C1 segment of cervical spinal cord (tissue), 14 donors: Measurements from ENCODE around the gene SETMAR.
A peak's percentile ranks its signal among the peaks of the same experiment; 100 is the strongest.
"Not testable (repeated sequence)": the region's sequence is repeated elsewhere in the genome, so short reads cannot be mapped to it uniquely, and the experiment has no call there.

ENCODE experiments used
- DNase-seq, 14 donors: peaks; one replicate each; lab custom pipeline; 2025; lab: John Stamatoyannopoulos, UW

The SETMAR gene

DNA sequence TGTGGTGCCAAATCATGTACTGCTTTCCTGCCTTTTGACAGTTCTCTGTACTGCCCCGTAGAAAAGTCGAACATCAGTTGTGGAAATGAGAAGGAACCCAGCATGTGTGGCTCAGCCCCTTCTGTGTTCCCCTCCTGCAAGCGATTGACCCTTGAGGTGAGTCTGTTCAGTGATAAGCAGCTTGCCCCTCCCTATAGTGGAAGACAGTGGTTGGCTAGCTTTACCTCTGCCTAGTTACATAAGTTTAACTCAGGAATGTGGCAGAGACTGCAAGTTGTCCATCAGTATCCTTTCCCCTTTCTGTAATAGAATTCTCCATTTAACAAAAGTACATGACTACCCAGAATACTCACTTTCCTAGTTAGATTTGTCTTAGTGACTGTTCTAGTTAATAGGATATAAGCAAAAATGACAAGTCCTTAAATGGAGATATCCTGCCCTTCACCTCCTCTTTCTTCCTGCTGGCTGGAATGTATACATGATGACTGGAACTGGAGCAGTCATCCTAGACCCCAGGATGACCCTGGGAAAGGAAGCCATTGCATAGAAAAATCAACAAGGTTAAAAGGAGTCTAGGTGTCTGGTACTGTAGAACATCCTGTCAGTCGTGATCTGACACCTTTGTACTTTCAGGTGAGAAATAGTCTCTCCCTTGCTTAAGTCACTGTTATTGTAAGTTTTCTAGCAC lies 10.6 kb downstream of the SETMAR start:
- DNase-seq, result no peak

DNA sequence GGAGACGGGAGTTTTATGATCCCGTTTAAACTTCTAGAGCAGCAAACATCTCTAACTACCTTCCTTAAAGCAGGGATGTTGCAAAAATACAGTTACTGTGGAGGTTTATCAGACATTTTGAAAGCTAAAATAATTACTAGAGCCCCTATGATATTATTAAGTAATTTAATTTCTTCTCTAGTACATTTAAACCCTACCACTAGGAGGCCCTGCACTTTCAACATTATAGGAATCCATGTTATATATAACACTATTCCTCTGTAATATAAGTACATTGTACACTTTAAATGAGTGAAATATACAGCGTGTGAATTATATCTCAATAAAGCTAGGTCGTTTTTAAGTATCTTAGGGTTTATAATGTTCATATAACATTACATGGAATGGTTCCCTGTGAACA lies 11.5 kb downstream of the SETMAR start:
- DNase-seq, result no peak

DNA sequence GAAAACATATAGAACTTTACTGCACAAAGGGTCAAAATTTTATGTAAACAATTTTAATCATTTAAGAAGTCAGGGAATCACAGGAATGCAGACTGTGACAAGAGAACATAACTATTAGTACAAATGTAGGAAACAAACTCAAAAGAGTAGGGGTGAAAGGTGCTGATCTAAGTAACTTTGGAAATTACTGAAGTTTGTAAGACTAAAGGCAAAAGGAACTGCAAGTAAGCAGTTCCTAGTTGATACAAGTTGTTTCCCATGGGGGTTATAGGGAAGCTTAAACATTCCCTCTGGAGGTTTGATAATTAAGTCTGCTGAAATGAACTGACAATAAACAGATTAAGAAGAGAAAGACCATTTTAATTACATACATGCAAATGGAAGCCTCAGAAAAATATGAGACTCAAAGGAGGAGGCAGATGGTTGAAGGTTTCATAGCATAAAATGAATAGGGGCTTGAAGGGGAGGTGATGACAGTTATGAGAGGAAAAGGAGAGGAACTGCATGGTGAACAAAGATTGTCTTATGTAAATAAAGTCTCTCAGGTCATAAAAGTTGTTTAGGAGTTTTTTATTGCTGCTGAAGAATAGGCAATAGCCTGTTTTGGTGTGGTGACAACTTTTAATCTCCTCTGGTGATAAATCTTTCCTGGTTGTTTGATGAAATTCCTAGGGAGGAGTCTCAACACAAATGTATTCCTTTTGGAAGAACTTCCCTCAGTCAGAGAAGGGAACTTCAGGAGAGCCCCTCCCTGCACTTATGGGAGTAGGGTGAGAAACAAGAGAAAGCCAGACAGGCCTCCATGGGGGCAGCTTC lies 17.1 kb downstream of the SETMAR start:
- DNase-seq, result no peak

GRCh38 chr3:4321732-4322131 lies 18.6 kb downstream of the SETMAR start:
- no peak for DNase-seq

GRCh38 chr3:4322635-4323034 lies 19.5 kb downstream of the SETMAR start:
- no peak for DNase-seq

GRCh38 chr3:4323246-4324027 lies 20.3 kb downstream of the SETMAR start:
- no peak for DNase-seq

DNA sequence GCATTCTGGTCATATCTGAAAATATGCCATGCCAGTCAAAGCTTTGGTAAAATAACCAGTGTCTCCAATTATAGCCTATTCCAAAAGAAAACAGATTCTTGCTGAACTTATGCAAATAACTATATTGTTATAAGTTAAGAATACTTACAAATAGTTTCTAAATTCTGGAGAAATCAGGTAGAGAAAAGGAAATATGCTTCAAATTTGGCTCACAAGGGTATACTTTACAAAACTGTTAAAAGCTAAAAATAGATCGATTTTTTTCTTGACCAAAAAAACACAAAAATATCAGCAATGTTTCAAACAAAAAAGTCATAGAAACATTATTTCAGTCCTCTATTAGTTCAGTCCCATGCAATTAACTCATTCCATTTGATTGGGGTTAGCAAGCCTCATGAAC lies 23.7 kb downstream of the SETMAR start:
- DNase-seq, result no peak

- not testable (repeated sequence) for DNase-seq
Observed at GRCh38 chr3:4329806-4330205, 26.6 kb downstream of the SETMAR start.

DNA sequence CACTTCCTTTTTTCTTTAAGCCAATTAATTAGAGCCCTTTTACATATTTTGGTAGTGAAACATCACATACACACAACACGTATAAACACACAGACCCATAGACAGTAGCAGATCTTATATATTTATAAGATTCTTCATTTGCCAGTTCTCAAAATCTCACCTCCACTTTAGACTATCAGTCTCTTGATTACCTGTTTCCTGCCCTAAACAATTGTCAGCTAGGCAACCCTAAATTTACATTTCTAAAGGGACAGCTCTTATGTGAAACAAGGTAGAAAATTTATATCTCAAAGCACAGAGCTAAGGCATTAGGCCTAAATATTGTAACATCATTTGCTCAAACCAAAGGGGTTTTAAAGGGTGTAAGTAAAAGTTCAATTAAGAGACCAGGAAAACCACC lies 28.9 kb downstream of the SETMAR start:
- no peak for DNase-seq

DNA sequence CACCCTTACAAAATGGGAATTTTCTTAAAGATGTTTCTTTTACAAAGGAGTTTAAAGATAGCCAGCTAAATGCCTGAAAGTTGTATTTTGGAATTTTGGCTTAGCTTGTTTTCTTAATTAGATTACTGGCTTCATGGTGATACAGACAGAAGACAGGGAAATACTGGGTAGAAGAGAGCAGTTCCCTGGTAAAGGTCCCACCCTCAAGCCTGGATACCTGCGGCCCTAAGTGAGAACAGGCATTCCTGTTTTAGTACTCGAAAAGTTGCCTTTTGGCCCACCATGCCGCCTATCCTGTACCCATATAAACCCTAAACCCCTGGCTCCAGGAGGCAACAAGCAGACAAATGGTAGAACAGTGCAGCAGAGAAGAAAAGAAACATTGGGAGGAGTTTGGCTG lies 29.4 kb downstream of the SETMAR start:
- no peak for DNase-seq

- no peak for DNase-seq
Observed at GRCh38 chr3:4332991-4333390, 29.8 kb downstream of the SETMAR start.

DNA sequence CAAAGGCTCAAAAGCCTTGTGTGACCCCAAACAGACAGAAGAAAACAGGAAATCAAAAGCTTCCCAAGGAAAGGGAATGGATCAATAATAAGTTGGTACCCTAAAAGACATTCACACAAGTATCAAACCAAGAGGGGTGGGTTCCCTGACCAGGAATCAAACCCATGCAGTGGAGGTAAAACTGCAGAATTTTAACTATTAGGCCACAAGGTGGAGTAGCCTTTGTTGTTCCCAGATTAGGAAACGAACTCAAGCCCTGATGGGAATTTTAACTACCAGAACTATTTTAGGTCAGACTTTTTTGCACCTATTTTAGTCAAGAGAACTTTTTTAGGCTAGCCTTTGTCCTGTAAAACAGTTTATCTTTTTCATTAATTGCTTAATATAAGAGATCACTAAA lies 31.4 kb downstream of the SETMAR start:
- no peak for DNase-seq

DNA sequence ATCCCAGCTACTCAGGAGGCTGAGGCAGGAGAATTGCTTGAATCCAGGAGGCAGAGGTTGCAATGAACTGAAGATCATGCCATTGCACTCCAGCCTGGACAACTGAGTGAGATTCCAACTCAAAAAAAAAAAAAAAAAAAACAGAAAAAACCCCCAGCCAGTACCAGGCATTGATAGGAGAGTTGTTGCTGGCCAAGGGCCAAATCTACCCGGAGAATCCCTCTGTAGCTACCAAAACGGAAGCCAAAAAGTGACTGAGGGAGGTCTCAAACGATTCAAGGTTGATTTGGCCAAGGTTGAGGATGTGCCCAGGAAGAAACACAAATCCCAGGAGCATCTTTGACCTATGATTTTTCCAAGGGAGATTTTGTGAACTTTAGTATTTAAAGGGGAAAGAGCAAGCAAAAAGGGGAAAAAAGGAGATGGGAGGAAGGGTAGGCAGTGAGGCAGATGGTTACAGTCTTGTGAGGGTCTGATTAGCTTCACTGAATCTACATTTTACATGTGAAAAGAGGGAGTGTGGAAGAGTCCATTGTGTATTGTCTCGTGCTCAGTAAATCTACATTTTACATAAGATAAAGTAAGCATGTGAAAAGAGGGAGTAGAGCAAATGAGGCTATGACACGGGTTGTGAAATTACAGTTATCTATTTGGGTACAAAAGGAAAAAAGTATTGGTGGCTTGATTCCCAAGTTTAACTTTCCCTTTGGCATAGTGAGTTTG lies 32.8 kb downstream of the SETMAR start:
- no peak for DNase-seq

GRCh38 chr3:4336850-4337546 lies 33.8 kb downstream of the SETMAR start:
- no peak for DNase-seq

DNA sequence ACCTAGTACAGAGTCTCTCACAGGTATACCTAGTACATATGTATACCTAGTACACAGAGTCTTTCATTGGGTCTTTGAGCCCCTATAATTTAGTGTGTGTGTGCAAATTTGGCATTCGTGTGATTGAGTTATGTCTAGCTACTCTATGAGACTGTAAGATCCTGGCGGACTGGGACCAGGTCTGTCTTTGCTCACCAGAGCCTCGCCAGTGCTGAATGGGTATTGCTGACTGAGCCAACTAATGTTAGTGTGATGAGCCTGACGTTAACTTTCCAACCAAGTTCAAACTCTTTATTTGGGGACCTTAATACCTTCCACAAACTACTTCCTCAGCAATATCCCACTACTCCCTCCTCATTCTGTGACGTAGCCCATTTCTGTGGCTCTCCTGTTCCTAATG lies 35.6 kb downstream of the SETMAR start:
- no peak for DNase-seq

DNA sequence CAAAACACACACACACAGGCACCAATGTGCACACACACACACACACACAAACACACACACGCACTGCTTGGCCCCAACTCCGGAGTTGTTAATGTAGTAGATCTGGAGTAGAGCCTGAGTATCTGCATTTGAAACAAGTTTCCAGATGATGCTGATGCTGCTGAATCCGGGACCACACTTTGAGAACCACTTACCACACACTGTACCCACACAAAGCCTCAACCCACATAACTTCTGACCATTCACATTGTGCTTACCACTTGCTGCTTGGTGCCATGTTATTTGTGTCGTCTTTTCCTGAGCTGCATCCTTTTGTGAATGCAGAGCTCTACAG lies 36.9 kb downstream of the SETMAR start:
- no peak for DNase-seq

DNA sequence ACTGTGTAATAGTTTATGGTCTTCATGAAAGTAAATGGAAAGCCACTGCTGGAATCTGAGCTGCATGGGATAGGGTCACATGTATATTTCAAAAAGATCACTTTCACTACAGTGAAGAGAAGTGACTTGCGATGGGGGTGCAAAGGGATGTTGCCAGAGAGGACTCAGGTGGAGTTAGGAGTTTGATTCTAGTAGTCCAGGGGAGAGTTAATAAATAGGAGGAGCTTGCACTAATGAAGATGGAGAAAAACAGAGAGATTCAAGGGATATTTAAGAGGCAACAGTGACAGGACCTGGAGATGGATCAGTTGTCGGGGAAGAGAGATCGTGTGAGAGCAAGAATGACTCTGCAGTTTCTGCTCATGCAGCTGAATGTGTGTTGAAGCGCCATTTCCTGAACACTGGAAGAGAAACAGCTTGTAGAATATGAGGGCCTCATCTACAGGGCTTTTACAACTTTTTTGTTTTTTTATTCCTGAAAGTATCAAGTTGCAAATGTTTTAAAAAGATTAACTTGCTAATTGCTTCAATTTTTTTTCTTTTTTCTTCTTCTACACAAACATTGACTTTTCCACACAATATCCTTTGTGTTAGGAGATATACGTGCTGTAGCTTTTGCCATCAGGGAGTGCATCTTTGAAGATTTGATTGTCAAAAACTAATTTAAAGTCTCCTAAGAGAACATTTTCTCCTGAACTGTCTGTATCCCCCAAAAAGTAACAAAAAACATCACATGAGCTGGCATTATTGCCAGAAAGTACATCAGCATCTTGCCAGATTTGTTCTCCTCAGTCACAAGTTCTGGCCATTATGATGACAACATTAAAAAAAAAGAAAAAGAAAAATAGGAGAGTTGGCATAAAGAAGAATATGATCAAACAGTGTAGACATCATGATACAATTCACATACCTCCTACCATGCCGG lies 37.5 kb downstream of the SETMAR start:
- peak in 2 of 14 donors; percentile 2 to 25 for DNase-seq

GRCh38 chr3:4341336-4341675 lies 38.1 kb downstream of the SETMAR start:
- DNase-seq, result no peak

GRCh38 chr3:4343258-4343657 lies 40.1 kb downstream of the SETMAR start:
- no peak for DNase-seq

- peak in 2 of 14 donors; percentile 16 to 36 for DNase-seq
Observed at GRCh38 chr3:4350789-4351163, 47.6 kb downstream of the SETMAR start.
